Rectal smooth muscle tissue (tissue), 1 donor: ENCODE measurements around the gene DDHD1.
"Not testable (repeated sequence)": the region's sequence is repeated elsewhere in the genome, so short reads cannot be mapped to it uniquely, and the experiment has no call there.

Experiments used
- H3K27ac ChIP-seq: one replicate; pipeline ENCODE4 v1.7.0; 2013; ENCODE audit warnings: low read depth, low read length, inconsistent platforms
- H3K27me3 ChIP-seq: one replicate; pipeline ENCODE4 v1.7.0; 2013; ENCODE audit warnings: low read length; ENCODE audit not compliant: control insufficient read depth, insufficient read depth
- H3K36me3 ChIP-seq: one replicate; pipeline ENCODE4 v1.7.0; 2013; ENCODE audit warnings: low read length; ENCODE audit not compliant: control insufficient read depth, insufficient read depth
- H3K4me1 ChIP-seq: one replicate; pipeline ENCODE4 v1.7.0; 2013; ENCODE audit warnings: low read length; ENCODE audit not compliant: control insufficient read depth, insufficient read depth
- H3K4me3 ChIP-seq: one replicate; pipeline ENCODE4 v1.7.0; 2013; ENCODE audit warnings: low read length
- H3K9ac ChIP-seq: one replicate; pipeline ENCODE4 v1.7.0; 2013; ENCODE audit warnings: low read length

DDHD1 gene

GRCh38 chr14:53121419-53121818 is 31.7 kb downstream of the DDHD1 start:
- not testable (repeated sequence) for H3K27ac ChIP-seq, H3K4me3 ChIP-seq, H3K9ac ChIP-seq, H3K36me3 ChIP-seq, H3K27me3 ChIP-seq, H3K4me1 ChIP-seq

- H3K4me1 ChIP-seq, H3K9ac ChIP-seq, H3K36me3 ChIP-seq, H3K4me3 ChIP-seq, H3K27ac ChIP-seq, H3K27me3 ChIP-seq: not testable (repeated sequence)
Measured at GRCh38 chr14:53117479-53117878, 35.6 kb downstream of the DDHD1 start.

- no peaks in the 10 kb centered on the region for H3K36me3 ChIP-seq
- no peak overlapping the region for H3K27ac ChIP-seq
- H3K4me3 ChIP-seq, result no peak overlapping the region
- no peaks in the 10 kb centered on the region for H3K4me1 ChIP-seq
- no peak overlapping the region for H3K9ac ChIP-seq
- no peaks in the 10 kb centered on the region for H3K27me3 ChIP-seq
Measured at GRCh38 chr14:53113989-53114388, 39.1 kb downstream of the DDHD1 start.

GRCh38 chr14:53110096-53110495 is 43.0 kb downstream of the DDHD1 start:
- Histone ChIP-seq H3K9ac (no peak overlapping the region), H3K27me3 (no peaks in the 10 kb centered on the region), H3K36me3 (no peaks in the 10 kb centered on the region), H3K4me1 (no peaks in the 10 kb centered on the region), H3K27ac (no peak overlapping the region), H3K4me3 (no peak overlapping the region)

GRCh38 chr14:53109105-53110041 is 43.8 kb downstream of the DDHD1 start:
- H3K9ac ChIP-seq, result no peak overlapping the region
- peak overlapping the region; percentile 28 for H3K4me3 ChIP-seq
- H3K27me3 ChIP-seq, result no peaks in the 10 kb centered on the region
- H3K27ac ChIP-seq, result no peak overlapping the region
- H3K36me3 ChIP-seq, result no peaks in the 10 kb centered on the region
- no peaks in the 10 kb centered on the region for H3K4me1 ChIP-seq

GRCh38 chr14:53108292-53109104 is 44.6 kb downstream of the DDHD1 start:
- Histone ChIP-seq H3K36me3 (no peaks in the 10 kb centered on the region), H3K4me3 (peak overlapping the region; percentile 28), H3K4me1 (no peaks in the 10 kb centered on the region), H3K27ac (no peak overlapping the region), H3K27me3 (no peaks in the 10 kb centered on the region), H3K9ac (no peak overlapping the region)

- H3K27ac ChIP-seq, result no peak overlapping the region
- H3K36me3 ChIP-seq, result no peaks in the 10 kb centered on the region
- no peaks in the 10 kb centered on the region for H3K4me1 ChIP-seq
- no peaks in the 10 kb centered on the region for H3K27me3 ChIP-seq
- no peak overlapping the region for H3K9ac ChIP-seq
- no peak overlapping the region for H3K4me3 ChIP-seq
Measured at GRCh38 chr14:53106768-53107167, 46.4 kb downstream of the DDHD1 start.

GRCh38 chr14:53103636-53104340 is 49.3 kb downstream of the DDHD1 start:
- no peaks in the 10 kb centered on the region for H3K27me3 ChIP-seq
- no peaks in the 10 kb centered on the region for H3K36me3 ChIP-seq
- no peaks in the 10 kb centered on the region for H3K4me1 ChIP-seq
- no peak overlapping the region for H3K27ac ChIP-seq
- H3K9ac ChIP-seq, result no peak overlapping the region
- no peak overlapping the region for H3K4me3 ChIP-seq

GRCh38 chr14:53093206-53093605 is 59.9 kb downstream of the DDHD1 start:
- Histone ChIP-seq H3K4me3 (no peak overlapping the region), H3K36me3 (peaks cover 3% of the 10 kb centered on the region)

GRCh38 chr14:53090853-53091252 is 62.3 kb downstream of the DDHD1 start:
- no peaks in the 10 kb centered on the region for H3K27me3 ChIP-seq
- H3K27ac ChIP-seq, result no peak overlapping the region
- no peak overlapping the region for H3K9ac ChIP-seq
- H3K4me1 ChIP-seq, result no peaks in the 10 kb centered on the region
- H3K36me3 ChIP-seq, result peaks cover 3% of the 10 kb centered on the region
- no peak overlapping the region for H3K4me3 ChIP-seq

More at GRCh38 chr14:53093206-53093605, 59.9 kb downstream of the DDHD1 start:
- Histone ChIP-seq H3K9ac (no peak overlapping the region), H3K27me3 (no peaks in the 10 kb centered on the region), H3K4me1 (no peaks in the 10 kb centered on the region), H3K27ac (no peak overlapping the region)

- H3K36me3 ChIP-seq, H3K4me3 ChIP-seq, H3K27ac ChIP-seq, H3K27me3 ChIP-seq, H3K4me1 ChIP-seq, H3K9ac ChIP-seq: not testable (repeated sequence)
Measured at GRCh38 chr14:53084954-53085353, 68.2 kb downstream of the DDHD1 start.

- H3K4me1 ChIP-seq, result no peaks in the 10 kb centered on the region
- no peak overlapping the region for H3K9ac ChIP-seq
- H3K36me3 ChIP-seq, result no peaks in the 10 kb centered on the region
- H3K27me3 ChIP-seq, result no peaks in the 10 kb centered on the region
- no peak overlapping the region for H3K27ac ChIP-seq
- H3K4me3 ChIP-seq, result no peak overlapping the region
Measured at GRCh38 chr14:53064475-53064874, 88.6 kb downstream of the DDHD1 start.
